Body of pancreas (tissue), 4 donors: ENCODE data around the gene MSANTD3. TPM values are rescaled to one million over a fixed set of nuclear protein-coding genes. Genes with fewer than 3 reads are reported as not detected.

Experiments used
- ATAC-seq: fragments of 150-250 bp; one replicate; pipeline ENCODE4 v1.9.1; 2016
- DNase-seq, 4 donors: peaks; one replicate each; pipeline ENCODE4 v3.0.0-alpha.2; 2019
- H3K27ac ChIP-seq, 4 donors: fragments of 200-600 bp; sonication (generic); 1 replicate in 3 of 4; 2 replicates in 1 of 4; pipeline versions ENCODE4 v1.5.1 to v1.6.1; 2016 to 2019; ENCODE audit warnings: mild to moderate bottlenecking in 1 of 4, mixed read lengths in 1 of 4, moderate library complexity in 1 of 4
- H3K27me3 ChIP-seq, 2 donors: fragments of 200-600 bp; sonication (generic); one replicate each; pipeline ENCODE4 v1.6.0; 2016; ENCODE audit warnings: mild to moderate bottlenecking in 1 of 2
- H3K36me3 ChIP-seq, 2 donors: fragments of 200-600 bp; sonication (generic); replicated peaks in 1 of 2; 2 replicates each; pipeline ENCODE4 v1.5.1; 2016; ENCODE audit warnings: low read depth in 2 of 2; ENCODE audit not compliant: insufficient read depth in 1 of 2
- H3K4me1 ChIP-seq: fragments of 200-600 bp; sonication (generic); one replicate; pipeline ENCODE4 v1.6.0; 2016
- H3K4me3 ChIP-seq, 2 donors: fragments of 200-600 bp; sonication (generic); 1 replicate in 1 of 2; 2 replicates in 1 of 2; pipeline ENCODE4 v1.5.1; 2016 to 2019
- H3K9me3 ChIP-seq, 3 donors: fragments of 200-600 bp; sonication (generic); 1 replicate in 2 of 3; 2 replicates in 1 of 3; pipeline ENCODE4 v1.5.1; 2016
- CTCF ChIP-seq, 7 experiments: fragments of 450-650 bp in 4 of 7; fragments of 200-600 bp in 3 of 7; sonication (generic) in 3 of 7; IDR thresholded peaks; one replicate each; pipeline ENCODE4 v1.5.1; 2016 to 2019; ENCODE audit warnings: antibody characterized with exemption in 7 of 7
- POLR2A ChIP-seq, 3 donors: fragments of 450-650 bp; IDR thresholded peaks; one replicate each; pipeline ENCODE4 v1.6.1; 2016; ENCODE audit warnings: antibody characterized with exemption in 3 of 3, mild to moderate bottlenecking in 2 of 3
- WGBS, 2 donors: methylation state at CpG; one replicate each; pipeline ENCODE4 v1.1.5; 2017; 5-methylcytosine and 5-hydroxymethylcytosine counted together
- intact Hi-C: fragments of 100-400 bp; cut with DNase I; formaldehyde crosslinking; loops from one replicate; pipeline ENCODE4 v1.15.1; 2023
- total RNA-seq, 2 donors: library from RNA; depleted of rRNA; stranded (reverse); fragments of >200 nt; gene quantifications; one replicate each; pipeline ENCODE4 v1.1.0, GENCODE V29; 2016

MSANTD3 gene
- total RNA-seq, 2 donors from 2014 or later = 8.8 to 21.8 TPM

GRCh38 chr9:100408546-100409175, 18.3 kb upstream of the MSANTD3 start:
- ATAC-seq = no peak
- WGBS, 2 donors = 55 to 61% methylated on average over 5 of the region's 5 CpGs
- H3K4me1 ChIP-seq = peaks cover 5% of the 10 kb centered on the region

DNA sequence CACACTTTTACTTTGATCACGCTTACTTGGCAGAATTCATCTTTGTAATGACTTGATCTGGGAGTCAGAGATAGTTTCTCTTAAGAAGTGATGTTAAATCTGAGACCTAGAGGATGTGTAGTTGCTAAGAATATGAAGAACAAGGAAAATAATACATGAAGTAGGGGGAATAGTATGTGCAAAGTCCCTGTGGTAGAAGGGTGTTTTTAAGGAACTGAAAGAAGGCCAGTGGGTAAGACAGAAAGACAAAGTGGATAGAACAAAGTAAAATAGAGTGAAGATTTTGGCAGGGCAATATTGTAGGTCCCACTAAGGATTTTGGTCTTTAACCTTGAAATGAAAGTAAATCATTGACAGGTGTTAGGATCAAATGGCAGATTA, 17.8 kb upstream of the MSANTD3 start:
- ATAC-seq (no peak), DNase-seq (no peak)
- 86 to 92% methylated on average over 1 of the region's 1 CpG for WGBS, 2 donors
- H3K27ac ChIP-seq = no peak overlapping the region
- no peaks in the 10 kb centered on the region for H3K27me3 ChIP-seq
- no peaks in the 10 kb centered on the region for H3K36me3 ChIP-seq
- TF ChIP-seq POLR2A (IDR thresholded peaks at IDR 0.05) = no peak
- TF ChIP-seq CTCF (IDR thresholded peaks at IDR 0.05) = no peak
- H3K4me1 ChIP-seq = peaks cover 5% of the 10 kb centered on the region
- intact Hi-C loops = no loop called here
- H3K4me3 ChIP-seq = no peak overlapping the region
- H3K9me3 ChIP-seq = no peaks in the 10 kb centered on the region

More at GRCh38 chr9:100408546-100409175, 18.3 kb upstream of the MSANTD3 start:
- no peak overlapping the region for H3K27ac ChIP-seq
- DNase-seq = no peak
- no peaks in the 10 kb centered on the region for H3K9me3 ChIP-seq
- intact Hi-C loops = no loop called here
- H3K27me3 ChIP-seq = no peaks in the 10 kb centered on the region
- TF ChIP-seq POLR2A (IDR thresholded peaks at IDR 0.05) = no peak
- no peak overlapping the region for H3K4me3 ChIP-seq
- no peaks in the 10 kb centered on the region for H3K36me3 ChIP-seq

GRCh38 chr9:100411472-100412283, 15.3 kb upstream of the MSANTD3 start:
- Histone ChIP-seq H3K36me3 (no peaks in the 10 kb centered on the region), H3K4me1 (peaks cover 5% of the 10 kb centered on the region), H3K27me3 (no peaks in the 10 kb centered on the region), H3K9me3 (no peaks in the 10 kb centered on the region), H3K27ac (peak overlapping the region in 2 of 4 donors; percentile 2 to 15), H3K4me3 (no peak overlapping the region)
- intact Hi-C loops = no loop called here
- TF ChIP-seq POLR2A (IDR thresholded peaks at IDR 0.05) (peak; percentile 30 to 75 (median 66)), CTCF (IDR thresholded peaks at IDR 0.05) (no peak)
- peak; percentile 92 to 96 (median 94) for DNase-seq
- ATAC-seq = peak; percentile 100
- 7 to 11% methylated on average over 29 to 37 of the region's 38 CpGs for WGBS, 2 donors

DNA sequence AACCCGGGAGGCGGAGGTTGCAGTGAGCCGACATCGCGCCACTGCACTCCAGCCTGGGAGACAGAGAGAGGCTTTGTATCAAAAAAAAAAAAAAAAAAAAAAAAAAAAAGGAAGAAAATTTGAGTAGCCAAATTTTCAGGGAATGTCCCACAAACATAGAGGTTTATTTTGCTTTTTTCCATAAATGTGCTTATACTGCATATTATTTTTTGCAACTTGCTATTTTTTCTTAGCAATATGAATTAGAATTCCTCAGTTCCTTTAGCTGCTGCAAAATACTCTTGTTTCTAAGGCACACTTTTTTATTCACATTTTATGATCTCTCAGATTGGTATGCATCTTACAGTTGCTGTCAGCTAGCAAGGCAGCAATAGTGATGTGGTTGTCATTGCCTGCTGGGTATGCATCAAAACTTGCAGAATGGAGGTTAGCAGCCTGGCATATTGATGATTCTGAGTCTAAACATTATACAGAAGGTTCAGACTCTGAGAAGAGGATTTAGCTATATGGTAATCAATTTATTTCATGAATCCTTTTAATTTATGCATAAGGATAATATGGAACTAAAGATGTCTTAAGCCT, 13.0 kb upstream of the MSANTD3 start:
- H3K9me3 ChIP-seq = no peaks in the 10 kb centered on the region
- no peak overlapping the region for H3K4me3 ChIP-seq
- TF ChIP-seq POLR2A (IDR thresholded peaks at IDR 0.05) (no peak), CTCF (IDR thresholded peaks at IDR 0.05) (no peak)
- WGBS, 2 donors = 84 to 88% methylated on average over 5 of the region's 5 CpGs
- no peaks in the 10 kb centered on the region for H3K27me3 ChIP-seq
- no peak for ATAC-seq
- no peak for DNase-seq
- intact Hi-C loops = no loop called here
- H3K36me3 ChIP-seq = no peaks in the 10 kb centered on the region
- no peak overlapping the region for H3K27ac ChIP-seq
- H3K4me1 ChIP-seq = peaks cover 5% of the 10 kb centered on the region

- intact Hi-C loops = no loop called here
- H3K27me3 ChIP-seq = no peaks in the 10 kb centered on the region
- WGBS, 2 donors = 71 to 72% methylated on average over 4 of the region's 4 CpGs
- no peak overlapping the region for H3K4me3 ChIP-seq
- ATAC-seq (no peak), DNase-seq (no peak)
- H3K4me1 ChIP-seq = no peaks in the 10 kb centered on the region
- no peaks in the 10 kb centered on the region for H3K36me3 ChIP-seq
- H3K27ac ChIP-seq = no peak overlapping the region
- TF ChIP-seq CTCF (IDR thresholded peaks at IDR 0.05) = no peak
- TF ChIP-seq POLR2A (IDR thresholded peaks at IDR 0.05) = no peak
- H3K9me3 ChIP-seq = no peaks in the 10 kb centered on the region
Observed at GRCh38 chr9:100417815-100418214, 9.1 kb upstream of the MSANTD3 start.
